Measurements from ENCODE around the gene PIGR.

PIGR gene

GRCh38 chr1:206890125-206891060 lies 55.9 kb downstream of the PIGR start:
- no peak for DNase-seq (ENCODE audit: low read depth in 2 of 2)

- DNase-seq (ENCODE audit: low read depth in 2 of 2) = no peak
Observed at GRCh38 chr1:206887701-206888100, 58.6 kb downstream of the PIGR start.

GRCh38 chr1:206886831-206887230 lies 59.4 kb downstream of the PIGR start:
- DNase-seq (ENCODE audit: low read depth in 2 of 2) = no peak

- DNase-seq (ENCODE audit: low read depth in 2 of 2) = no peak
Observed at GRCh38 chr1:206885341-206886060, 60.8 kb downstream of the PIGR start.

GRCh38 chr1:206883876-206884275 lies 62.4 kb downstream of the PIGR start:
- DNase-seq (ENCODE audit: low read depth in 2 of 2) = no peak

- no peak for DNase-seq (ENCODE audit: low read depth in 2 of 2)
Observed at GRCh38 chr1:206883160-206883559, 63.1 kb downstream of the PIGR start.

- no peak for DNase-seq (ENCODE audit: low read depth in 2 of 2)
Observed at GRCh38 chr1:206882555-206882954, 63.7 kb downstream of the PIGR start.

GRCh38 chr1:206880314-206880713 lies 66.0 kb downstream of the PIGR start:
- DNase-seq (ENCODE audit: low read depth in 2 of 2) = no peak

Data from stimulated activated CD4-positive, alpha-beta T cell treated with anti-CD3 and anti-CD28 coated beads, Interleukin-12 subunit alpha, Interleukin-12 subunit beta, amount 100 ng/mL, for 24 hours (primary cell).